Measurements from ENCODE around the gene APBB1. TPM values are rescaled to one million over a fixed set of nuclear protein-coding genes. Genes with fewer than 3 reads are reported as not detected.

Gene APBB1
- total RNA-seq, 1 experiment from 2014 or later: 34.8 TPM

GRCh38 chr11:6427516-6427915 is 8.6 kb upstream of the APBB1 start:
- TF ChIP-seq, protein P1, sequence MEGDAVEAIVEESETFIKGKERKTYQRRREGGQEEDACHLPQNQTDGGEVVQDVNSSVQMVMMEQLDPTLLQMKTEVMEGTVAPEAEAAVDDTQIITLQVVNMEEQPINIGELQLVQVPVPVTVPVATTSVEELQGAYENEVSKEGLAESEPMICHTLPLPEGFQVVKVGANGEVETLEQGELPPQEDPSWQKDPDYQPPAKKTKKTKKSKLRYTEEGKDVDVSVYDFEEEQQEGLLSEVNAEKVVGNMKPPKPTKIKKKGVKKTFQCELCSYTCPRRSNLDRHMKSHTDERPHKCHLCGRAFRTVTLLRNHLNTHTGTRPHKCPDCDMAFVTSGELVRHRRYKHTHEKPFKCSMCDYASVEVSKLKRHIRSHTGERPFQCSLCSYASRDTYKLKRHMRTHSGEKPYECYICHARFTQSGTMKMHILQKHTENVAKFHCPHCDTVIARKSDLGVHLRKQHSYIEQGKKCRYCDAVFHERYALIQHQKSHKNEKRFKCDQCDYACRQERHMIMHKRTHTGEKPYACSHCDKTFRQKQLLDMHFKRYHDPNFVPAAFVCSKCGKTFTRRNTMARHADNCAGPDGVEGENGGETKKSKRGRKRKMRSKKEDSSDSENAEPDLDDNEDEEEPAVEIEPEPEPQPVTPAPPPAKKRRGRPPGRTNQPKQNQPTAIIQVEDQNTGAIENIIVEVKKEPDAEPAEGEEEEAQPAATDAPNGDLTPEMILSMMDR (conservative IDR thresholded peaks at IDR 0.05): no peak
- no peak for DNase-seq

More at GRCh38 chr11:6427516-6427915, 8.6 kb upstream of the APBB1 start:
- H4K20me1 ChIP-seq (ENCODE audit: control insufficient read depth, insufficient read depth, insufficient read length): no peaks in the 10 kb centered on the region
- no peaks in the 10 kb centered on the region; a peak in 1 of 7 replicates for H3K36me3 Mint-ChIP-seq (ENCODE audit: insufficient read depth in 1 of 3, low read depth in 3 of 3)
- no peak overlapping the region for H3K27ac ChIP-seq (ENCODE audit: insufficient read length, low read depth, low read length)
- peak overlapping the region in 2 of 3 experiments; percentile 70 to 74; a peak in 3 of 7 replicates for H3K27ac Mint-ChIP-seq
- H2AFZ ChIP-seq (ENCODE audit: low read length): no peak overlapping the region
- no peak overlapping the region for H4K91ac ChIP-seq (ENCODE audit: insufficient read length, low read depth, low read length)
- no peak overlapping the region for H3K9ac ChIP-seq (ENCODE audit: extremely low read depth, insufficient read length, low read length)
- no peak overlapping the region for H4K5ac ChIP-seq (ENCODE audit: insufficient read length, low read depth, low read length)
- H3T11ph ChIP-seq (ENCODE audit: low read length): no peak overlapping the region
- no peak overlapping the region for H2BK20ac ChIP-seq (ENCODE audit: low read depth, low read length, poor library complexity, severe bottlenecking)
- H3K27me3 ChIP-seq (ENCODE audit: insufficient read depth, low read length): no peaks in the 10 kb centered on the region
- no peak overlapping the region for H4K8ac ChIP-seq (replicated peaks; ENCODE audit: insufficient read length, low read depth, low read length)
- H3K4me3 Mint-ChIP-seq: no peak overlapping the region
- no peaks in the 10 kb centered on the region for H3K23me2 ChIP-seq (ENCODE audit: insufficient read length, low read depth, low read length, poor library complexity, severe bottlenecking)
- H3K4me1 Mint-ChIP-seq: peaks cover 12% of the 10 kb centered on the region in 2 experiments
- H3K18ac ChIP-seq (ENCODE audit: insufficient read length, low read depth, low read length): no peak overlapping the region
- H3K14ac ChIP-seq (ENCODE audit: insufficient read depth, low read length): no peak overlapping the region
- no peak overlapping the region for H3K4ac ChIP-seq (ENCODE audit: low read depth, low read length)
- no peak overlapping the region for H3K56ac ChIP-seq (ENCODE audit: insufficient read length, low read depth, low read length)
- H3K9me3 ChIP-seq (ENCODE audit: control insufficient read depth, low read depth, low read length): no peaks in the 10 kb centered on the region
- no peaks in the 10 kb centered on the region; the same call in 1 of the 2 replicates for H3K4me1 ChIP-seq (ENCODE audit: insufficient read depth, low read length)
- peaks cover 18% of the 10 kb centered on the region for H3K27me3 Mint-ChIP-seq (ENCODE audit: low read depth)
- H3K79me2 ChIP-seq (ENCODE audit: insufficient read depth, low read length): no peaks in the 10 kb centered on the region
- H3K9me3 Mint-ChIP-seq: no peaks in the 10 kb centered on the region; a peak in 1 of 5 replicates
- no peak overlapping the region for H2BK15ac ChIP-seq (ENCODE audit: low read depth, low read length)
- H3K79me1 ChIP-seq (ENCODE audit: insufficient read depth, low read depth, low read length, poor library complexity, severe bottlenecking): no peaks in the 10 kb centered on the region
- H2BK120ac ChIP-seq (ENCODE audit: low read depth, low read length, poor library complexity, severe bottlenecking): no peak overlapping the region
- no peak overlapping the region for H3K4me2 ChIP-seq (ENCODE audit: insufficient read depth, insufficient read length, low read length)
- no peak overlapping the region for H2BK5ac ChIP-seq (ENCODE audit: insufficient read length, low read length)
- H2AK5ac ChIP-seq (ENCODE audit: insufficient read length, low read length): no peak overlapping the region
- no peak overlapping the region for H3K23ac ChIP-seq (ENCODE audit: insufficient read length, low read depth, low read length)
- H2BK12ac ChIP-seq (ENCODE audit: insufficient read length, low read depth, low read length): no peak overlapping the region

Data from H9 (cell line).